Inflammatory macrophage treated with lipopolysaccharide for 4 hours (primary cell): ENCODE data around the gene DNHD1.
A peak's percentile ranks its signal among the peaks of the same experiment; 100 is the strongest.

Experiments
- DNase-seq: peaks from one replicate; pipeline ENCODE4 v3.0.0-alpha.2; 2020

DNHD1 gene

GRCh38 chr11:6497069-6497839, at the start of gene DNHD1:
Gene DNHD1, plus strand, starts transcription at chr11:6497280. Its CDS starts 936 bp downstream, at chr11:6498216.
- no peak for DNase-seq

GRCh38 chr11:6448574-6448973, 48.5 kb upstream of the DNHD1 start:
- no peak for DNase-seq

GRCh38 chr11:6452219-6452618, 44.9 kb upstream of the DNHD1 start:
- no peak for DNase-seq

- no peak for DNase-seq
Observed at GRCh38 chr11:6453152-6453551, 43.9 kb upstream of the DNHD1 start.

- no peak for DNase-seq
Observed at GRCh38 chr11:6455070-6455469, 42.0 kb upstream of the DNHD1 start.

- no peak for DNase-seq
Observed at GRCh38 chr11:6456361-6457073, 40.6 kb upstream of the DNHD1 start.

GRCh38 chr11:6457581-6458320, 39.3 kb upstream of the DNHD1 start:
- DNase-seq = no peak

- DNase-seq = no peak
Observed at GRCh38 chr11:6458352-6459098, 38.6 kb upstream of the DNHD1 start.

GRCh38 chr11:6459099-6459450, 38.0 kb upstream of the DNHD1 start:
- no peak for DNase-seq

GRCh38 chr11:6468712-6469495, 28.2 kb upstream of the DNHD1 start:
- DNase-seq = peak; percentile 73

GRCh38 chr11:6469599-6469998, 27.5 kb upstream of the DNHD1 start:
- DNase-seq = no peak

- DNase-seq = no peak
Observed at GRCh38 chr11:6472934-6473333, 24.1 kb upstream of the DNHD1 start.

GRCh38 chr11:6473451-6474412, 23.3 kb upstream of the DNHD1 start, which contains the start of gene TRIM3:
Gene TRIM3, minus strand, starts transcription at chr11:6473941. Its CDS starts 8,246 bp downstream, at chr11:6465695.
- peak; percentile 70 for DNase-seq

- no peak for DNase-seq
Observed at GRCh38 chr11:6474413-6474792, 22.7 kb upstream of the DNHD1 start.

- DNase-seq = no peak
Observed at GRCh38 chr11:6474806-6475500, 22.1 kb upstream of the DNHD1 start.

GRCh38 chr11:6475936-6476335, 21.1 kb upstream of the DNHD1 start:
- DNase-seq = no peak

- DNase-seq = no peak
Observed at GRCh38 chr11:6476571-6476970, 20.5 kb upstream of the DNHD1 start.

GRCh38 chr11:6480299-6480914, 16.7 kb upstream of the DNHD1 start:
- DNase-seq = no peak

- DNase-seq = peak; percentile 100
Observed at GRCh38 chr11:6481012-6481923, 15.8 kb upstream of the DNHD1 start, which contains the start of the genes ARFIP2 and TIMM10B. Gene ARFIP2, minus strand, starts transcription at chr11:6481331. Its CDS starts 910 bp downstream, at chr11:6480421. Gene TIMM10B, plus strand, starts transcription at chr11:6481501. Its CDS starts 16 bp downstream, at chr11:6481517.
